ENCODE data around the gene SLFN5.
"Not testable (repeated sequence)": the region's sequence is repeated elsewhere in the genome, so short reads cannot be mapped to it uniquely, and the experiment has no call there.

The SLFN5 gene

DNA sequence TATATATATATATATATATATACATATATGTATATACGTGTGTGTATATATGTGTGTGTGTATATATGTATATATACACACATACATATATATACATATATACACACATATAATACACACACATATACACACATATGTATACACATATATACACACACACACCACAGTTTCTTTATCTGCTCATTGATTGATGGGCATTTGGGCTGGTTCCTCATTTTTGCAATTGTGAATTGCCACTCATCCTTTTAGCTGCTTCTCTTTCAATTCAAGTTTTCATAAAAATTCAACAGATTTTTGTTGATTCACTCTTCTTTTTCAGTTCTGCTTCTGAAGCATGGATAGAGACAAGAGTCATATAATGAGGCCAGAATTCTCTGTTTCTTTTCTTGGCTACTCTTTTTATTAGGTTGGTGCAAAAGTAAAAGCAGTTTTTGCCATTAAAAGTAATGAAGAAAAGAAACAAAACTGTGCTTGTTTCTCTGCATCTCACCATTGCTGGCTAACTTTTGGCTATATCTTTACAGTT lies 44.5 kb downstream of the SLFN5 start:
- DNase-seq (ENCODE audit: low read depth in 2 of 3, low spot score in 2 of 3), result no peak

DNA sequence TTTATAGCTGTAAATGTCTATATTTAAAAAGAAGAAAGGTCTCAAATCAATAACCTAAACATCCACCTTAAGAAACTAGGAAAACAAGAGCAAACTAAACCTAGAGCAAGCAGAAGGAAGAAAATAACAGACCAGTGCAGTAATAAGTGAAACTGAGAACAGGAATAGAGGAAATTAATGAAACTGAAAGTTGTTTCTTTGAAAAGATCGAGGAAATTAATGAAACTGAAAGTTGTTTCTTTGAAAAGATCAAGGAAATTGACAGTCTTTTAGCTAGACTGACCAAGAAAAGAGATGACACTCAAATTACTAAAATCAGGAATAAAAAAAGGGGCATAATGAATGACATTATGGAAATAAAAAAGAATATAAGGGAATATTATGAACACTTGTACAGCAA lies 46.4 kb downstream of the SLFN5 start:
- DNase-seq (ENCODE audit: low read depth in 2 of 3, low spot score in 2 of 3), result no peak

DNA sequence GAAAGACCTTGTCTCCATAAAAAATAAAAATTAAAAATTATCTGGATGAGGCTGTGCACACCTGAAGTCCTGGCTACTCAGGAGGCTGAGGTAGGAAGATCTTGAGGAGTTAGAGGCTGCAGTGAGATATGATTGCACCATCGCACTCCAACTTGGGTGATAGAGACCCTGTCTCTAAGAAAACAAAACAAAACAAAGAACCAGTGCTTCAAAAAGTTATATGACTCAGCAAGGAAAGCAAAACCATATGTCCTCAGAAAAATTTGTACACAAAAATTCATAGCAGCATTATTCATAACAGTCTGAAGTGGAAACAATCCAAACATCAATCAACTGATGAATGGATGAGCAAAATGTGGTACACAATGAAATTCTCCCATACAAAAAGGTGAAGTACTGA lies 48.9 kb downstream of the SLFN5 start:
- no peak for DNase-seq (ENCODE audit: low read depth in 2 of 3, low spot score in 2 of 3)

DNA sequence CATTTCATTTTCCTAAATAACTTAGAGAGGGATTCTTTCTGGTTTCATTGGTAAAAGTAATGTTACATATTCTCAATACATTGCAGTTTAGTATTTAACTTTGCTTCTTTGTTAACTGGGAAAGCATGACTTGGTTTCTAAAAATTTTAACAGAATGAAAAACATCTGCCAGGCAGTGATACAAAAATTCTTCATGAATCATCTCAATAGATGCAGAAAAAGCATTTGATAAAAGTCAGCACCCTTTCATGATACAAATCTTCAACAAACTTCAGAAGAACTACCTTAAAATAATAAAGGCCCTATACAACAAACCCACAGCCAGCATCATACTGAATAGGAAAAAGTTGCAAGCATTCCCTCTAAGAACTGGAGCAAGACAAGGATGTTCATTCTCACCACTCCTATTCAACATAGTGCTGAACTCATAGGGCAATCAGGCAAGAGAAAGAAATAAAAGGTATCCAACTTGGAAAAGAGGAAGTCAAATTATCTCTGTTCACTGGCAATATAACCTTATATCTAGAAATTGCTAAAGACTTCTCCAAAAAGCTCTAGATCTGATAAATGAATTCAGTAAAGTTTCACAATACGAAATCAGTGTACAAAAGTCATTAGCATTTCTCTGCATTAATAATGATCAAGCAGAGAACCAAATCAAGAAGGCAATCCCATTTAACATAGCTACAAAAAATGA lies 50.4 kb downstream of the SLFN5 start:
- DNase-seq (ENCODE audit: low read depth in 2 of 3, low spot score in 2 of 3), result no peak

DNA sequence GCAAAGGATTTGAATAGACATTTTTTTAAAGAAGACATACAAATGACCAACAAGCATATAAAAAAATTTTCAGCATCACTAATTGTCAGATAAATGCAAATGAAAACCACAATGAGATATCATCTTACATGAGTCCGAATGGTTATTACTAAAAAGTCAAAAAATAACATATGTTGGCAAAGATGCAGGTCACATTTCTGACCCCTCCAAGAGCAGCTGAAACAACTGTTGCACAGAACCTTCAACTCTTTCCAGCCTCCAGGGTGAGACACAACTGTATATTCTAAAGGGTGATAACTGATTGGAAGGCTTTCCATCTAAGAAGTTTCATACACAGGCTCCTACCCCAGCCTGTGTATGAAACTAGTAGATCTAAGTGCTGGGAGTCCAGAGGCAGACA lies 51.9 kb downstream of the SLFN5 start:
- DNase-seq (ENCODE audit: low read depth in 2 of 3, low spot score in 2 of 3), result no peak

DNA sequence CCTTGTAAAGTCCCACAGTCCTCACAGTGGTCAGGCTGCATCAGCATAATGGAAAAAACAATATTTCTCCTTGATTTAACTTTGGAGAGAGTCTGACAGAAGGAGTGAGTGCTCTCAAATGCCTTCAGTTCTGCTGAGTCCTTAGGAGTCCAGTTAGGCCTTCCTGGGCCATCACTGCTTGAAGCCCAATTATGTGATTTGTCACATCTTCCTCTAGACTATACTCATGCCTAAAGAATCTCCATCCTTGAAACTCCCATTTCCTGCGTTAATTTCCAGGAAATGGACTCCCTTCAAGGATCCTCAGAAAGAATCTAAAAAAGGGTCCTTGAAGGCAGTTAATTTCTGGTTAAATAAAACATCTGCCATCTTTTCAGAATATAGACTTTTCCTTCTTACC lies 52.8 kb downstream of the SLFN5 start:
- no peak for DNase-seq (ENCODE audit: low read depth in 2 of 3, low spot score in 2 of 3)

DNA sequence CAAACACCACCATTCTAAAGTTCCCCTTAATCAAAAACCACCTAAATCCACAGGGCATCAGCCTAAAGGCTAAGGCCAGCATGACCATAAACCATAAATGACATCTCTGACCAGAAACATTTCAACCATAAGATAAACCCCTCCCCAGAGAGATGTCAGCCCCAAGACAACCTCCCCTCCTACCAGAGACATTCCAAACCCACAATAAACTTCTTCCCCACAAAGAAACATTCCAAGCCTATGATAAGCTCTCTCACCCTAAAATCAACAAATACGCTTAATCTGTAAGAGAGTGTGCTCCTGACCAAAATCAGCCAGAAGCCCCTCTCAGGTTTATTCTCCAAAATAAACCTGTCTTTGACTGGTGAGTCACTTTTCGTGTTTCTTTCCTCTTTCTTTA lies 54.8 kb downstream of the SLFN5 start:
- no peak for DNase-seq (ENCODE audit: low read depth in 2 of 3, low spot score in 2 of 3)

DNA sequence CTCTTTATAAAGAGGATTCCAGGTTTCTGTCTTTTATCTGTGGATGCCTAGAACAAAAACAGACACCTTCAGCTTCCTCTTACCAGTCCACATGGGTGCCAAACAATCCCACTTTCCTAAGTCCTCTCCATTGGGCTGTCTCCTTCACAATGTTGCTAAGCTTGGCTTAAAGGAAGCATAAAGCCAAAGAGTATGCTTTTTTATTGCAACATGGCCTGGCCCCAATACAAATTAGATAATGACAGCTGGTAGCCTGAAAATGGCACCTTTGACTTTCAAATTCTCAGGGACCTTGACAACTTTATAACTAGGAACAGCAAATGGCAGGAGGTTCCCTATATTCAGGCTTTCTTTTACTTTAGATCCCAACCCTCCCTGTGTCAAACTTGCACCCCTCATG lies 55.8 kb downstream of the SLFN5 start:
- DNase-seq (ENCODE audit: low read depth in 2 of 3, low spot score in 2 of 3), result no peak

DNA sequence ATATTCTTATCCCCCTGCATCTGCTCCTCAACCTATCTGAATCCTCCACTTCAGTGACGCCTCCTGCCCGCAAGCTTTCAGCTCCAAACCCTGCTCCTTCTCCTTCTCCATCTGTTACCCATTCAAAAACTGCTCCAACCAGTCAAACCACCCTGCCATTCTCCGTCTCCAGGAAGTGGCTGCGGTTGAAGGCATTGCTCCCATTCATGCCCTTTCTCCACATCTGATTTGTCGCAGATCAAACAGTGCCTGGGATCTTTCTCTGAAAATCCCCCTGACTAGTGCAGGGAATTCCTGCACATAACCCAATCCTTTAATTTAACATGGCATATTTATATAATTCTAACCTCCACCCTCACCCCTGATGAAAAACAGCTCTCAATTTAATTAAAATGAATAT lies 56.3 kb downstream of the SLFN5 start:
- no peak for DNase-seq (ENCODE audit: low read depth in 2 of 3, low spot score in 2 of 3)

DNA sequence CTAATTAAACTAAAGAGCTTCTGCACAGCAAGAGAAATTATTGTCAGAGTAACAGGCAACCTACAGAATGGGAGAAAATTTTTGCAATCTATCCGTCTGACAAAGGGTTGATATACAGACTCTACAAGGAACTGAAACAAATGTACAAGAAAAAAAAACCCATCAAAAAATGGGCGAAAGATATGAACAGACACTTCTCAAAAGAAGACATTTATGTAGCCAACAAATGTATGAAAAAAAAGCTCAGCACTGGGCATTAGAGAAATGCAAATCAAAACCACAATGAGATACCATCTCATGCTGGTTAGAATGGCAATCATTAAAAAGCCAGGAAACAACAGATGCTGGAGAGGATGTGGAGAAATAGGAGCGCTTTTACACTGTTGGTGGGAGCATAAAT lies 66.5 kb downstream of the SLFN5 start:
- not testable (repeated sequence) for DNase-seq (ENCODE audit: low read depth in 2 of 3, low spot score in 2 of 3)

DNA sequence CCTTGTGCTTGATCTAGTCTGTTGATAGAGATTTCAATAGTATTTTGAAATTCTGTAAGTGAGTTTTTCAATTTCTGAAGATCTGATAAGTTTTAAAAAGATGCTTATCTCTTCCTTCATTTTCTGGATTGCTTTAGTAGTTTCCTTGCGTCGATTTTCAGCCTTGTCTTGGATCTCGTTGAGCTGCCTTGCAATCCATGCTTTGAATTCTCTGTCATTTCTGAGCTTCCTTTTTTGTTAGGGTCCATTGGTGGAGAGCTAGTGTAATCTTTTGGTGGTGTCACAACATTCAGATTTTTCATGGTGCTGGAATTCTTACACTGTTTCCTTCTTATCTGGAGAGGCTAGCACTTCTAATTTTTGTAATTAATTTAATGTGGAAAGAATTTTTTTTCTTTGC lies 69.5 kb downstream of the SLFN5 start:
- no peak for DNase-seq (ENCODE audit: low read depth in 2 of 3, low spot score in 2 of 3)

DNA sequence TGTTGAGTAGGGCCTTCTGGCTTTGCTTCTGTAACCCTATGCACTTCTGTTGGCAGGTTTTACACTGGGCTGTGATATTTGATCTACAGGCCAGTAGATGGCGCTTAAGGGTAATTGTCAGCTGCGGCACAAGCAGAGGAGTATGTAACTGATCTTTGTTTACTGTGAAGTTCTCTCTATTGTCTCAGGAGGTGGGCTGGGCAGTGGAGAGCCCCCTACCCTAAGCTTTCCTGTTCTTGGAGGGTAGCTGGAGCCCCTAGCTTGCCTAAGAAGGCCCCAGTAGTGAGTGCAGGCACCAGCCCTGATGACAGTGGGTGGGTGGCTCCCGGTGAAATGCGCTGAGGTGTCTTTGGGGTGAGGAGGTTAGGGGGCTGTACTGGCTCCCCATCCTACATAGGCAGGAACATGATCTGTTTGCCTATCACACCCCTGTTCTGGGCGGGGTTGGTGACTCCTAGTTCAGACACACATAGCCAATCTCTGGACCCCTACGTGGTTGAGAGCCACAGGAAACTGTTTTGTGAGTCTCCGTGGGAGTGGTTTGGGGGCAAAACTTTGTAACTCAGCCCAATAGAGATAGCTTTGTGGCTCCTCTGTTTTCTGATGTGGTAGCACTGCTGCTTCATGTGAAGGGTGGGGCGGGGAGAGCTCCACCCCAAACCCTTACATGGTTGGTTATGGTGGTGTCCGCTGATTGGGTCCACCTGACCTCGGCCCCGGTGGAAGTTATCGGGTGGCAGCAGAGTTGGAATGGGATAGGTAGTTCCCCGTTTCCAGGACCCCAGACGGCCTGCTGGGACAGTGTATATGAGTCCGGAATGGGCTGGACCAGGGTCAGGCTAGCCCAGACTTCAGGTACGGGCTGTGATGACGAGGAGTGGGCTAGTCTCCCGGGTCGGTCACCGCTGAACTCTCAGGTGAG lies 70.2 kb downstream of the SLFN5 start:
- DNase-seq (ENCODE audit: low read depth in 2 of 3, low spot score in 2 of 3), result peak; percentile 55 to 58 (median 55)

DNA sequence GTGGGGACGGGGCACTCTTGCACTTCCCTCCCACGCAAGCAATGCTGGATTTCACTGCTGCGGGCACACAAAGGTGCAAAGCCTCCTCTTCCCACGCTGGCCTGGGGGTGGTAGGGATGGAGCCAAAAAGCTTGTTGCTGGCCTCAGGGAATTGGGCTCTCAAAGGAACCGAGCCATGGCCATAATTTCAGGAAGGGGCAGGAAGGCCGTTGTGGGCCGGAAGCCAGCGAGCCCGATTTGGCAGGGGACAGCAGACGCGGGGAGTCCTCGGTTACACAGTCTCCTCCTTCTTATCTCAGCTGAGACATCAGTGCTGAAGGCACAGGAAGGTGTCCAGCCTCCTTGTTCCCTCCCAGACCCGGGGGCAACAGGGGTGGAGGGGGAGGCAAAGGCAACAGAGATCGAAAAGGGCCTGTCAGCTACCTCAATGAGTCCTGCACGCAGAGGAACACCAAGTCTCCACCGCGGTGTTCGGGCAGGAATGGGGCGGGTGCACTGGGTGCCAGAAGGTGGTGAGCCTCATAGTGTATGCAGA lies 71.1 kb downstream of the SLFN5 start:
- DNase-seq (ENCODE audit: low read depth in 2 of 3, low spot score in 2 of 3), result peak in 1 of 3 experiments; percentile 3

DNA sequence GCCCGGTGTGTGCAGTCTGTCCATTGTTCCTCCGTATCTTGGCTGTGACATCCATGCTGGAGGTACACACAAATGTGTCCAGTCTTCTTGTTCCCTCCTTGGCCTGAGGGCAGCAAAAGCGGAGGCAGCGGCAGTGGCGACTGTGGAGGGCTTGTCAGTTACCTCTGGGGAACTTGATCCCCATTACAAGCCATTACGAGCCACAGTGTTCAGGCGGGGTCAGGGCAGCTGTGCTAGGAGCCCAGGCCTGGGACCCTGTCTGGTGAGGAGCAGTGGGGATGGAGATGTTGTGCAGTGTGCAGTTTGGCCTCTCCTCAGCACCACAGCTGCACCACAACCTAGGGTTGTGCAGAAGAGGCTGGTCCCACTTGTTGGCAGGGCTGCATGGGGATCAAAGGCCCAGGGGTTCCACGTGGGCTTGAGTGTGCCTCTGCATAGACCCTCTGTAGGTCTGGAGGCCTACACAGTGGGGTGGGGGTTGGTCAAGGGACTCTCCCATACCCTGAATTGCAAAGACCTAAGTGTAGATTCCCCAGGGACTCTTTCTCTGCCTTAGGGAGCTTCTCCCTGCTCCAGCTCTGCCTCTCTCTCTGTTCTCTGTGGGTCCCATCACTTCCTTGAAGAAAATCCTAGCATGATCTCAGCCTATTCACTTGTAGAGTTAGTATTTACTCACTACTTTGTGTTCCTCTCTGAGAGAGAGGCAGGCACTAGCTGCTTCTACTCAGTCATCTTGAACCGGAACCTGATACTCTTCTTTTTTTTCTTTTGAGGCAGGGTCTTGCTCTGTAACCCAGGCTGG lies 71.7 kb downstream of the SLFN5 start:
- no peak for DNase-seq (ENCODE audit: low read depth in 2 of 3, low spot score in 2 of 3)

DNA sequence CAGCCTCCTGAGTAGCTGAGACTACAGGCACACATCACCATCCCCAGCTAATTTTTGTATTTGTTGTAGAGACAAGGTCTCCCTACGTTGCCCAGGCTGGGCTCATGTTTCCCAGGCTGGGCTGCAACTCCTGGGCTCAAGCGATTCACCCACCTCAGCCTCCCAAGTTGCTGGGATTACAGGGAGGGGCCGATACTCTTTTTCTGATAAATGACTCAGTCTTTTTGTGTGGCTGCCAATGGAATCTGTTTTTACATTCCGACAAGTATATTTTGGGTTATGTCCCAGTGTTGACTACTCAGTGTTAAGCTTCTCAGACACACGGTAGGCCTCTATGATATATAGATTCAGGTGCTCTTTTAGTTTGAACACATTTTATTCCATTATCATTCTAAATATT lies 72.4 kb downstream of the SLFN5 start:
- DNase-seq (ENCODE audit: low read depth in 2 of 3, low spot score in 2 of 3), result no peak

DNA sequence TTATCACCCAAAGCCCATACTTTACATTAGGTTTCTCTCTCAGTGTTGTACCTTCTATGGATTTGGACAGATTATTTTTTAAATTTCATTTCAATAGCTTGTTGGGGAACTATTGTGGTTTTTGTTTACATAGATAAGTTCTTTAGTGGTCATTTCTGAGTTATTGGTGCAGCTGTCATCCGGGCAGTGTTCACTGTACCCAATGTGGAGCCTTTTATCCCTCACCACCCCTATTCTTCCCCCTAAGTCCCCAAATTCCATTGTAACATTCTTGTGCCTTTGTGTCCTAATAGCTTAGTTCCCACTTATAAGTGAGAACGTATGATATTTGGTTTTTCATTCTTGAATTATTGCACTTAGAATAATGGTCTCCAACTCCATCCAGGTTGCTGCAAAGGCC lies 73.1 kb downstream of the SLFN5 start:
- DNase-seq (ENCODE audit: low read depth in 2 of 3, low spot score in 2 of 3), result no peak

DNA sequence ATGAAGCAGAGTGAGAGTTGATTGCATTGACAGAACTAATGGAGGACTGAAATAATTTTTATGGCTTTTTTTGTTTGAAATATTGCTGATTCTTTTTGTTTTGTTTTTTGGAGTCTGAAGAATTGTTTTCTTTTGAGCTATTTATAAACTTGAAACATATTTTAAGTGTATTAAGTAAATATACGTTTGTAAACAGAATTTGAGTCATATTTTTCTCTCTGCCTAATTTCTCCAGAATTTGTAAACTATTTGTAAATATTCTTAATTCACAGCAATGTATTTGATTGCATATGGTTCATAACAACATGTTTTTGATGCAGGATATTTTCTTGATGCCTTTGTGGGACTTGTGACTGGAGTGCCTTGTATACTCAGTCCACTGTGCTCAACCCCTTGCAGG lies 79.9 kb downstream of the SLFN5 start:
- DNase-seq (ENCODE audit: low read depth in 2 of 3, low spot score in 2 of 3), result no peak
